DMS53 treated with DMSO at 0.1 percent for 48 hours (cell line): ENCODE results near the gene SCUBE1.

Experiments
- DNase-seq: peaks from one replicate; lab custom pipeline; 2025; ENCODE audit not compliant: unreplicated experiment; lab: John Stamatoyannopoulos, UW

Gene SCUBE1

GRCh38 chr22:43180670-43181069, 162.5 kb downstream of the SCUBE1 start:
- no peak for DNase-seq

GRCh38 chr22:43179911-43180195, 163.3 kb downstream of the SCUBE1 start:
- DNase-seq = no peak

GRCh38 chr22:43179146-43179910, 163.8 kb downstream of the SCUBE1 start:
- no peak for DNase-seq

GRCh38 chr22:43177479-43177878, 165.7 kb downstream of the SCUBE1 start:
- DNase-seq = no peak

- no peak for DNase-seq
These were observed 167.1 kb downstream of the SCUBE1 start for GRCh38 chr22:43176090-43176489.

- DNase-seq = no peak
These were observed 168.1 kb downstream of the SCUBE1 start for GRCh38 chr22:43174941-43175531.

GRCh38 chr22:43173976-43174720, 169.0 kb downstream of the SCUBE1 start:
- DNase-seq = no peak

- DNase-seq = no peak
These were observed 169.6 kb downstream of the SCUBE1 start for GRCh38 chr22:43173566-43173965.

- DNase-seq = no peak
These were observed 171.0 kb downstream of the SCUBE1 start for GRCh38 chr22:43172191-43172590.

- DNase-seq = no peak
These were observed 171.6 kb downstream of the SCUBE1 start for GRCh38 chr22:43171607-43172006.

- no peak for DNase-seq
These were observed 172.1 kb downstream of the SCUBE1 start for GRCh38 chr22:43171019-43171491.

- DNase-seq = no peak
These were observed 173.1 kb downstream of the SCUBE1 start for GRCh38 chr22:43170131-43170480.

- DNase-seq = no peak
These were observed 173.7 kb downstream of the SCUBE1 start for GRCh38 chr22:43169310-43170130.

GRCh38 chr22:43168471-43169309, 174.5 kb downstream of the SCUBE1 start:
- DNase-seq = no peak

- DNase-seq = no peak
These were observed 176.1 kb downstream of the SCUBE1 start for GRCh38 chr22:43167001-43167589.

GRCh38 chr22:43166132-43166930, 176.8 kb downstream of the SCUBE1 start:
- no peak for DNase-seq

- no peak for DNase-seq
These were observed 178.5 kb downstream of the SCUBE1 start for GRCh38 chr22:43164636-43165035.

GRCh38 chr22:43163241-43163795, 179.9 kb downstream of the SCUBE1 start:
- DNase-seq = no peak
